ENCODE results near the gene OR5B21.

GRCh38 chr11:58498464-58498863 lies 9.4 kb downstream of the OR5B21 start:
- TF ChIP-seq CTCF (IDR thresholded peaks at IDR 0.05) (no peak), POLR2A (IDR thresholded peaks at IDR 0.05) (no peak)
